ENCODE results near the gene SPARCL1.
"Not testable (repeated sequence)": the region's sequence is repeated elsewhere in the genome, so short reads cannot be mapped to it uniquely, and the experiment has no call there.

SPARCL1 gene

DNA sequence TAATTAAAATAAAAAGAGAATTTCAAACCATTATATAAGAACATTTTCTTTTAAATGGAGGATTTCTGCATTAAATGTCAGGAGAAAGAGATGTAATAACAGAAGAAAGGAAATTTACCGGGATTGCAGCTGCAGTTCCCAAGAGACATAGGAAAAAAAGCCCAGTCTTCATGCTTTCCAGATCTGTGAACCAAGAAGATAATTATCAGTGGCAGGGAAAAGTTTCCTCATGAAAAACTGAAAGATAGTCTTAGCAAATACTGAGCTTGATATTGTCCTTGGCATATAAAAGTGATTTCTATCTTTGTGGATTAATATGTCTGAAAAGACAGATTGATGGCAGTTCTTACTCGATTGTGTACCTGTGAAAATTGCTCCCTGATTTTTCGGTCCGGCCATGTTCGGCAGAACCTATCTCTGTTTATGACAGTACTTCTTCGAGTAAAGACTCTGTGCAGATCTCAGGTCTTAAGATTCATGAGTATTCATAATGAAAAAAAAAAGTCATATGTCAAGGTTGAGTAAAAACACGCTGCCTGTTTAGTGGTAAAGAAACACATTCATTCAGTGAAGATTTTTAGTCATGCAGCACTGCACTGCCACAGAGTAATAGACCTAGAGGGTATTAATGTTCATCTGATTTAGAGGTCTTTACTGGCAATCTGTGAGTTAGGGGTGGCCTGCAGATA, 29.6 kb downstream of the SPARCL1 start:
- DNase-seq, result no peak

DNA sequence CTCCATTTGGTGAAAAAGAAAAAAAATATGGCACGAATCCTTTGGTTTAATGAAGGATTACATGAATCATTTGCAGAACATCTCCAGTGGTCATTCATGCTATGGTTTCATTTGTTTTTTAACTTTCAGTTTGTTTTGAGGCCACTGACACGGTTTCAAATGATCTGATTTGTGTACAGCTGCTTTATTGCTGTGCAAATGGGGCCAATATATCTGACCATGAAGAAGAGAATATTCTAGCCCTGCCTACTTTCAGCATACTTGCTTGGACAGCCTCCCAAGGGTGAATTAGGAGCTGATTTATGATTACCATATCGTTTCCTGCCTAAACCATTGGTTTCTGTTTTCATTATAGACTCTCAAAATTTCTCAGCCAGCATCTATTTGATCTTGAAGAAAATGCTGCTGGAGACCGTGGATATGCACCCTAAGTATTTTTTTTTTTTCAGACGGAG, 30.7 kb downstream of the SPARCL1 start:
- no peak for DNase-seq

DNA sequence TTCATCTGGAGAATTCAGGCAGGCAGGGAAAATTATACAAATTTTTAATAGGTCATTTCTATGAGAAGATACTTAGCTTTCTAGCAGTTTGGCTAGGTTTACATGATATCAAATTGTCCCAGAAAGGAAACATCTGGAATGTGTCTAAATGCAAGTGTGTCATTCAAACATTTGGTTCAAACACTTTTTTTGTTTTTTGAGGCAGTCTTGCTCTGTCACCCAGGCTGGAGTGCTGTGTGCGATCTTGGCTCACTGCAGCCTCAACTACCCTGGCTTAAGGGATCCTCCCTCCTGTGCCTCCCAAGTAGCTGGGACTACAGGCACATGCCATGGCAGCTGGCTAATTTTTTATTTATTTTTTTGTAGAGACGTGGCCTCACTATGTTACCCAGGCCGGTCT, 31.6 kb downstream of the SPARCL1 start:
- no peak for DNase-seq

DNA sequence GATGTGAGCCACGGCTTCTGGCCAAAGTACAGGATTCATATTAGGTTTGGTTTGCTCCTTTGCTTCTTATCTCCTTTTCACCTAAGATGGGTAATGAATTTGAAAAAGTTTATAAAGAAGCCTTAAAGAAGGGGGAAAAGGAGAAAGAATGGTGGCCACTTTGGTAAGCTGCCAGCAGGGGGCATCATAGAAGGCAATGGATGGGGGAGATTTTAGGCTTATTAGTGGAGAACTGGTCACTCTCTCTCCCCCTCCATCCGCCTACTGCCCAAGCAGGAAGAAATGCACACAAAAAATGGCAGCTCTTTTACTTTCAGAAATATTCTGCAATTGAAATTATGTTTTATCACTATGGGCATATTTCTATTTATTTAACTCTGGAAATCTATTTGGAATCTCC, 32.0 kb downstream of the SPARCL1 start:
- no peak for DNase-seq

DNA sequence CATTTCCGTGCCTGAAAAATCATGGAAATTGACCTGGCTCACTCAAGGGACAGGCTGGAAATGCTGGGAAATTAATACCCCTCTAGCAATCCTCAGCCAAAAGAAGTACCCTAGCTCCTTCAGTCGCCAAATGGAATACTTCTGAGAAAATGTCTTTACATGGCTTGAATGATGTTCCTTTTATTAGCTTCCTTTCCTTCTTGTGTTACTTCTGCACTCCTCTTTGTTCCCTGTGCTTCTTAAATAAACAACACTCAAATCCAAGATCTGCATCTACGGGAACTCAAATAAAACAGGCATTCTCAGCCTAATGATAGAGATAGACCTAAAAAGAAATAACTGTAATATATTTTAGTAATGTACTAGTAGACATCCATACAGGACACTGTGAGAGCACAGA, 36.1 kb downstream of the SPARCL1 start:
- DNase-seq, result no peak

DNA sequence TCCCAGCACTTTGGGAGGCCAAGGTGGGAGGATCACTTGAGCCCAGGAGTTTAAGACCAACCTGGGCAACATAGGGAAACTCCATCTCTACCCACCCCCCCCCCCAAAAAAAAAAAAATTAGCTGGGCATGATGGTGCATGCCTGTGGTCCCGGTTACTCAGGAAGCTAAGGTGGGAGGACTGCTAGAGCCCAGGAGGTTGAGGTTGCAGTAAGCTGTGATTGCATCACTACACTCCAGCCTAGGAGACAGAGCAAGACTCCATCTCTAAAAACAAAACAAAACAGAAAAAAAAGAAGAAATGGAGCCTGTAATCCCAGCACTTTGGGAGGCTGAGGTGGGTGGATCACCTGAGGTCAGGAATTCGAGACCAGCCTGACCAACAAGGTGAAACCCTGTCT, 37.3 kb downstream of the SPARCL1 start:
- not testable (repeated sequence) for DNase-seq

DNA sequence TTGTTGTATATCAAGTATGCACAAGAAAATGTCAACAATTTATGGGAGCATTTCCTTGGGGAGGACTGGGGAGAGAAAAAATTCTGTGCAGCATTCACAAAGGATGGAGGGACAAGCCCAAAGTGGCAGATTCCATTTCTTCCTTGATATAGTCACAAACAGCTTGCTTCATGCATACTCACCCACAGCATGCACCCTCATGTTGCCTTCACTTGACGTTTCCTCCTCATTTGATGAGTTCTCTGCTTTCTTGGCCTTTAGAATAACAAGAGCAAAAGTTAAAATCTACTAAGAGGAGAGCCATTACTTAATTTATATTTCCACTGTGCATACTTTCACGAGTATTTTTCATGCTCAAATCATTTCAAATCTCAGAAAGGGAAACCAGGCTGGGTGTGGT, 37.7 kb downstream of the SPARCL1 start:
- DNase-seq, result no peak

DNA sequence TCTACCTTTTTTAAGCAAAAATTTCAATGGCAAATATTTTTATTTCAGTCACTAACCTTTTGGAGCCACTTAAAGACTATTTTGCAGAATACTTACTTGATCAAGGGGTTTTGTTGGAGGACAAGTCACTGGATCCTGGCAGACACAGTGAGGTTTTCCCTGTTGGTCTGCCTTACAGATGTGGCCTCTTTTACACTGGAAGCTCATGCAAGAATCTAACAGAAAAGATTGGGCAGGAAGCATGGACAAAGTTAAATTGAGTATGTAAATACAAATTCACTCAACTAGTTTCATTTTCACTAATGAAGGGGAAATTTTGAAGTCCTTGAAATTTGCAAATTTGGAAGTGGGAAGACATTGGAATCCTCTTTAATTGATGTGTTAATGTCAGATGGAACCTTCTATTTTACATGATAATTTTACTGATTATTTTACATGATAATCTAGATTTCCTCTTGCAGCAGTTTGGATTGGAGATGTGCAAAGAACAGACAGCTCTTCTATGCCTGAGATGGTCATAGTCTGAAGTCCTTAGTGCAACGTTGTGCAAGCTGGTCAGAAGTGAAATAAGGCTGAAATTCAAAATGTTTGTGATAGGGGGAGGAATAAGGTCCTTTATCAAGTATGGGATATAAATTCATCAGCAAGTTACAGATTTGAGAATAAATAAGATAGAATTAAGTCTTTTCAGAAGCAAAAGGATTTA, 38.4 kb downstream of the SPARCL1 start:
- DNase-seq, result no peak

DNA sequence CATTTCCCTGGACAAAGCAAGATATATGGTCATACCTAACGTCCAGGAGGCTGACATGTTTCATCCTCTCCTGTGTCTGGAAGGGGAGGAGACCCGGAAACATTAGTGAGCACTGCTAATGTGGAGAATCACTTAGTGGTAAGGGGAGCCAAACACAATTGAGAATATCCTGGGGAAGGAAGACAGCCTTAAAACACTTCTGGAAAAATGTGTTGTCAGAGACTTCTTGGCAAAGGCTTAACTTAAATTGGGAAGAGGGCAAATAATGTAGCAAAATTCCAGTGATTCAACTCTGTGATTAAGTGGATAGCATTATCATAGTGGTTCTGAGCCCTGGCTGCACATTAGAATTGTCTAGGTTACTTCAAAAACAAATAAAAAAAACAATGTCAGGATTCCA, 39.5 kb downstream of the SPARCL1 start:
- no peak for DNase-seq

DNA sequence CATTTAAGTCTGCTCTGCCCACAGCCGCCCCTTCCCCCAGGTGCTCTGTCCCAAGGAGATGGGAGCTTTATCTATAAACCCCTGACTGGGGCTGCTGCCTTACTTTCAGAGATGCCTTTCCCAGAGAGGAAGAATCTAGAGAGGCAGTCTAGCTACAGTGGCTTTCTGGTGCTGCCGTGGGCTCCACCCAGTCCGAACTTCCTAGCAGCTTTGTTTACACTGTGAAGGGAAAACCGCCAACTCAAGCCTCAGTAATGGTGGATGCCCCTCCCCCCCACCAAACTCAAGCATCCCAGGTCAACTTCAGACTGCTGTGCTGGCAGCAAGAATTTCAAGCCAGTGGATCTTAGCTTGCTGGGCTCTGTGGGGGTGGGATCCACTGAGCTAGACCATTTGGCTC, 40.5 kb downstream of the SPARCL1 start:
- DNase-seq, result not testable (repeated sequence)

DNA sequence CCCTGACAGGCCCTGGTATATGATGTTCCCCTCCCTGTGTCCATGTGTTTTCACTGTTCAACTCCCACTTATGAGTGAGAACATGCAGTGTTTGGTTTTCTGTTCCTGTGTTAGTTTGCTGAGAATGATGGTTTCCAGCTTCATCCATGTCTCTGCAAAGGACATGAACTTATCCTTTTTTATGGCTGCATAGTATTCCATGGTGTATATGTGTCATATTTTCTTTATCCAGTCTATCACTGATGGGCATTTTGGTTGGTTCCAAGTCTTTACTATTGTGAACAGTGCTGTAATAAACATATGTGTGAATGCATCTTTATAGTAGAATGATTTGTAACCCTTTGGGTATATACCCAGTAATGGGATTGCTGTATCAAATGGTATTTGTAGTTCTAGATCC, 45.9 kb downstream of the SPARCL1 start:
- DNase-seq, result not testable (repeated sequence)

DNA sequence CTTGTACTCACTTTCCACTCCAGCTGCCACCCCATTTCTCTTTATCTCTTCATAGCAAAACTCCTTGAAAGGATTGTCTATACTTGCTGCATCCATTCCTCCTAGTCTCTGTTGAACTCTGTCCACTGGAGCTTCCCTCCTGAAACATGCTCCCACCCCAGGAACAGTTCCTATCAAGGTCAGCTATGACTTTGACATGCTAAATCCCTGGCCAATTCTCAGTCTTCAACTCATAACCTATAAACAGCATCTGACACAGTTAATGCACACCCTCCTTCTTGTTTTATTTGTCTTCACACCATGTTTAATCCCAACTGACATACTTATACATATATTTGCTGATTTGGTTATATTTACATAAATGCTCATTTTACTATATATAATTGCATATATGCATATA, 47.8 kb downstream of the SPARCL1 start:
- no peak for DNase-seq

DNA sequence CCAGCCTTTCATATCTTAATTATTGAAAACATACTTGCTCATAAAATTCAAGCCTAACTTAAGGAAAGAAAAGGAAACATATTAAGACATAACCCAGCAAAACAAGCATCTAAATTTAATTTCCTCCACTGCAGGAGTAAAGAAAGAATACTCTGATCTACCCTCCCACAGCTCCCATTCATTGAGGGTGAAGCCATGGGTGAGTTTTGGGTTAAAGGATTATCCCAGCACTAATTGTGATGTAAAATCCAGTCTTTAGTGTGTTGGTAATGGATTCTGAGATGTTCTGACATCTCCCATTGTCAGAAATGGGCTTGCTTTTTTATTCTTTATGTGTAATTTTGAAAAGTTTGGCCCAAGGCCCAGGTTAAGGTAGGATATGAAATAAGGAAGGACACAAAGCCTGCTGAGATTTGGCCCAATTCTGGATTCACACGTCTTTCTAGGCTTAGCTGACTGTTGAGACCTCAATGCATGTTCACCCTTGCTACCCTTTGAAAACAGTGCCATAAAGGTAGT, 50.4 kb downstream of the SPARCL1 start:
- DNase-seq, result no peak

DNA sequence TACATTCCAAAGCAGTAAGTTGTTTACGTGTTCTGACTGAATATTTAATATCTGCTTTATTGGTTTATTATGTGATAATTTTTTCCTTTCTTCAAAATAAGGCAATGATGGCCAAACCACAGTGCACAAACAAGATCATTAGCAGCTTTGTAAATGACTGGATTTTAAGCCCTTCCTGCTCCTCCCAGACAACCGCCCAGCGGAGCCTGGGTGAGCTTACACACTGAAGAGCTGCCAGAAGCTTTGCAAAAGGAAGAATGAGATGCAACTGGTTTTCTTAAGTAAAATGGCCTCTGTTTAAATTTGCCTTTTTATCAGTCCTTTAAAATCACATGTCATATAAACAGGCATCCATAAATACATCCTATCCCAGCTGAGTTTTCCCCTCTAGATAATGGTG, 52.2 kb downstream of the SPARCL1 start:
- no peak for DNase-seq

DNA sequence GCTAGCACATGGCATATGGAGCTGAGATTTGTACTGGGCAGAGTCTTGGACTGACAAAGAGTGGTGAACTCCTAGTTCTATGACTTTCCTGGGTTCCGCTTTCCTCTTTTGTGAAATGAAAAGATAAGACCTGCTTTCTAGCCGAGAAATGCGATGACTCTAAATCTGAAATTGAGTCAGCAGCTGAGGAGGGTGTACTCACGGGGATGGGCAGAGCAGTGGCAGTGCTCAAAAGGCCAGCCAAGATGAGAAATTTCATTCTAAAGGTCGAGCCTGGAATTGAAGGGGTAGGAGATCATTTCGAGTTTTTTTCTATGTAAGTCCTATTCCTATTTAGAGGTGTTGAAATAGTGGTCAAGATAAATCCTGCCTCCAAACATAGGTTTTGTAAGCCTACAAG, 59.8 kb downstream of the SPARCL1 start:
- DNase-seq, result no peak

DNA sequence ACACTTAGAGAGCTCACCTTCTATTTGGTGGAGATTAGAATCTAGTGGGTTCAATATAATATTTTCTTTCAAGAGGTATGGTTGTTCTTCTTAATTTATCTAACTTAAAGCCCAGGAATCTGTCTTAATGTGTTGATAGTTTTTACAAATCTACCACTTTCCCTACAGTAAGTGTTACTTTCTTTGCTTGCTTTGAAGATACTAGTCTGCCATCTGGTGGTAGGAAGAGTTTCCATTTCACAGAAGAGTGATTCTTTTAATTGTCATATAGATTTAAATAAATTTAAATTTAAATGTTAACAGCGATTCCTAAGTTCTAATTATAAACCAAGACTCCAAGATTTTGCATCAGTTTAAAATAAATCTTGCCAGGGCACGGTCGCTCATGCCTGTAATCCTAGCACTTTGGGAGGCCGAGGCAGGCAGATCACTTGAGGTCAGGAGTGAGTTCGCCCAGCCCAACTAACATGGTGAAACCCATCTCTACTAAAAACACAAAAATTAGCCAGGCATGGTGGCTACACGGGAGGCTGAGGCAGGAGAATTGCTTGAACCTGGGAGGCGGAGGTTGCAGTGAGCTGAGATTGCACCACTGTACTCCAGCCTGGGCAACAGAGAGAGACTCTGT, 63.3 kb downstream of the SPARCL1 start:
- no peak for DNase-seq

DNA sequence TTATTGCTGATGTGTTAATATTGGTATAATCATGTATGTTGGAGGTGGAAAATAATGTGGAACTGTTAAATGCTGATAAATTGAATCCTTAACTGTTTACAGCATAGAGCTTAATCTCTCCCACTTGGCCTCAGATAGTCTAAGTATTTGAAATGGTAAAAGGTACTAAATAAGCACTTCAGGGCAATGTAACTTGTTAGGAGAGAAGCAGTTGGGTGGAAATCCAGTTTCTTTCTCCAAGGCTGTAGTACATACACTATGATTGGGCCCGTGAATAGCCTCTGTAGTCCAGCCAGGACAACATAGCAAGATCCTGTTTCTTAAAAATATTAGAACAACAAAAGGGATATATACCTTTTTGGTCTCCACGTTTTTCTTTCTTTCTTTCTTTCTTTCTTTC, 67.1 kb downstream of the SPARCL1 start:
- no peak for DNase-seq

DNA sequence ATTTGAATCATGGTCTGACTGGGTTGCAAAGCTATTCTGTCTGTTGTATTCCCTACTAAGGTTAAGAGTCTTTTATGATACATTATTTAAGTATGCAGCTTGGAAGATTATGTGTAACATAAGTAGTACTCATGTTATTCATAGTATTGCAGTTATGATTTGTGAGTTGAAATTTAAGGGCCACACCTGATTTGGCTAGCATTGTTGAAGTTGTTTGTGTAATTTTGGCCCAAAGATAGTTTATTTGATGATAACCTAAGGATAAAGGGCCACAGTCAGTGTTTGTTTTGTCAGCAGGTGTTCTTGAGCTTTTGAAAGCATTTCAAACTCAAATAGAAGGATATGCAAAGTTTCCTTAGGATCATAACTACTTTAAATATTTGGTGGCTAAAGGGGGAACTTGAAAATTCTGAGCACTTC, 67.9 kb downstream of the SPARCL1 start:
- no peak for DNase-seq

DNA sequence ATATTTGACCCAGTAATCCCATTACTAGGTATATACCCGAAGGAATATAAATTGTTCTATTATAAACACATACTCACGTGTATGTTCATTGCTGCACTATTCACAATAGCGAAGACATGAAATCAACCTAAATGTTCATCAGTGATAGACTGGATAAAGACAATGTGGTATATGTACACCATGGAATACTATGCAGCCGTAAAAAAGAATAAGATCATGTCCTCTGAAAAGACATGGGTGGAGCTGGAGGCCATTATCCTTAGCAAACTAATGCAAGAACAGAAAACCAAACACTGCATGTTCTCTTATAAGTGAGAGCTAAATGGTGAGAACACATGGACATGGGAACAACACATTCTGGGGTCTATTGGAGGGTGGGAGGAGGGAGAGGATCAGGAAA, 70.3 kb downstream of the SPARCL1 start:
- DNase-seq, result no peak

DNA sequence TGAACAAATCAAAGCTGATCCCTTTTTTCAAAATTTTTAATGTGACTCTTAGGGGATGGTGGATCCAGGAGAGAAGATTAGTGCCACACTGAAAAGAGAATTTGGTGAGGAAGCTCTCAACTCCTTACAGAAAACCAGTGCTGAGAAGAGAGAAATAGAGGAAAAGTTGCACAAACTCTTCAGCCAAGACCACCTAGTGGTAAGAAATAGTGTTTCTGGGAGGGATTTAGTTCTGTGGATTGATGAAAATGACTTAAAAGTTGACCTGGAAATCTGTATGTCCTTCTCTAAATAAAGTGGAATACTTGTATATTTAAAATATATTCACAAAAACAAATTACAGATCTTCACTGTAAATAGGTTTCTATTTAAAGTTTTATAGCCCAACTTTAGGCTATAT, 77.6 kb downstream of the SPARCL1 start:
- no peak for DNase-seq

DNA sequence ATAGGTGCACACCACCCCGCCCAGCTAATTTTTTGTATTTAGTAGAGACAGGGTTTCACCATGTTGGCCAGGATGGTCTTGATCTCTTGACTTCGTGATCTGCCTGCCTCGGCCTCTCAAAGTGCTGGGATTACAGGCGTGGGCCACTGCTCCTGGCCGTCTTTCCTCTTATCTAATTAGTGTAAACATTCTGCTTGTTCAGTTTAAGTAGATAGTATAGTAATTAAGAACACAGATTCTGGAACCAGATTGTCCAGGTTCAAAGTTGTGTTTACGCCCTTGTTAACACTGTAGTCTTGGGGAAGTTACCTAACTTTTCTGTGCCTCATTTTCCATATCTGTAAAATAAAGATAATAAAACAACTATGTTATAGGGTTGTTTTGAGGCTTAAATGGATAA, 82.8 kb downstream of the SPARCL1 start:
- not testable (repeated sequence) for DNase-seq

DNA sequence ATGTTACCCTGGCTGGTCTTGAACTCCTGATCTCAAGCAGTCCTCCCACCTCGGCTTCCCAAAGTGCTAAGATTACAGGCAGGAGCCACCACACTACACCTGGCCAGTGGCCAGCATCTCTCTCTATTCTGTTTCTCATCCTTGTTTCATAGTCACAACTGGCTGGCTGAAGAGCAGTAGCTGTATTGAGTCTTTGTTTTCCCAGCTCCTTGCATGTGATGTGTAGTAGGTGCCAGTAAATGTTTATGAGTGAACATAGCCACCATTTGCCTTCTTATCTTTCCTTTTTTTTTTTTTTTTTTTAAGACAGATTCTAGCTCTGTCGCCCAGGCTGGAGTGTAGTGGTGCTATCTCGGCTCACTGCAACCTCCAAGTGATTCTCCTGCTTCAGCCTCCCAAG, 83.2 kb downstream of the SPARCL1 start:
- no peak for DNase-seq

DNA sequence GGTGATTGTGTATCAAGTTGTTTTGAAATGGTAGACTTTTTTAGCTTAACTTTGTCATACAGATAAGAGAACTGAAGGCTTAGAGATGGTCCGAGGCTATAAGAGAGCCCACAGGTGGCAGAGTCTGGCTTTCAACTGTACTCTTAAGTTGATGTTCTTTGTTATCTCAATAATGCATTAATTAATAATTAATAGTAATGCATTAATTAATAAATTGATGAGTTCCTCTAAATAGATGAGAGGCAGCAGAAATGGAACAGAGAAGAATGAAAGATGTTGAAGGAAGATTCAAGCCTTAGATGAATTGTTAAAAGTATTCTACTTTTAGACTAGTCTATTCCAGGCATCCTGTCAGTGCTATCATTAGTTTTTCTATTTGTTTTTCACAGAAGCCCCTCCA, 84.4 kb downstream of the SPARCL1 start:
- DNase-seq, result no peak

DNA sequence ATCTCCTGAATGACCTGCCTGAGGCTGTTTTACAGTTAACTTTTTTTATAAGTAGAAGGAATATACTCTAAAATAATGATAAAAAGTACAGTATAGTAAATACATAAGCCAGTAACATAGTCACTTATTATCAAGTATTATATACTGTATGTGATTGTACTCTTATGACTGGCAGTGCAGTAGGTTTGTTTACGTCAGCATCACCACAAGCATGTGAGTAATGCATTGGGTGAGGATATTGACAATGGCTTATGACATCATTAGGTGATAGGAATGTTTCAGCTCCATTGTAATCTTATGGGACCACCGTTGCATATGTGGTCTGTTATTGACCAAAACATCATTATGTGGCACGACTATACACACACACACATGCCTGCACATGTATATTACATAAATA, 86.3 kb downstream of the SPARCL1 start:
- no peak for DNase-seq
